HG03025 (cell line): ENCODE results near the gene KANSL2.
"Not testable (repeated sequence)": the region's sequence is repeated elsewhere in the genome, so short reads cannot be mapped to it uniquely, and the experiment has no call there.

Experiments
- ATAC-seq: cut with Tn5 transposase; IDR thresholded peaks from one replicate; pipeline ENCODE4 v1.9.1; 2021; ENCODE audit warnings: mild to moderate bottlenecking, moderate library complexity; ENCODE audit not compliant: unreplicated experiment, low FRiP score

The KANSL2 gene, protein sequence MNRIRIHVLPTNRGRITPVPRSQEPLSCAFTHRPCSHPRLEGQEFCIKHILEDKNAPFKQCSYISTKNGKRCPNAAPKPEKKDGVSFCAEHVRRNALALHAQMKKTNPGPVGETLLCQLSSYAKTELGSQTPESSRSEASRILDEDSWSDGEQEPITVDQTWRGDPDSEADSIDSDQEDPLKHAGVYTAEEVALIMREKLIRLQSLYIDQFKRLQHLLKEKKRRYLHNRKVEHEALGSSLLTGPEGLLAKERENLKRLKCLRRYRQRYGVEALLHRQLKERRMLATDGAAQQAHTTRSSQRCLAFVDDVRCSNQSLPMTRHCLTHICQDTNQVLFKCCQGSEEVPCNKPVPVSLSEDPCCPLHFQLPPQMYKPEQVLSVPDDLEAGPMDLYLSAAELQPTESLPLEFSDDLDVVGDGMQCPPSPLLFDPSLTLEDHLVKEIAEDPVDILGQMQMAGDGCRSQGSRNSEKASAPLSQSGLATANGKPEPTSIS

DNA sequence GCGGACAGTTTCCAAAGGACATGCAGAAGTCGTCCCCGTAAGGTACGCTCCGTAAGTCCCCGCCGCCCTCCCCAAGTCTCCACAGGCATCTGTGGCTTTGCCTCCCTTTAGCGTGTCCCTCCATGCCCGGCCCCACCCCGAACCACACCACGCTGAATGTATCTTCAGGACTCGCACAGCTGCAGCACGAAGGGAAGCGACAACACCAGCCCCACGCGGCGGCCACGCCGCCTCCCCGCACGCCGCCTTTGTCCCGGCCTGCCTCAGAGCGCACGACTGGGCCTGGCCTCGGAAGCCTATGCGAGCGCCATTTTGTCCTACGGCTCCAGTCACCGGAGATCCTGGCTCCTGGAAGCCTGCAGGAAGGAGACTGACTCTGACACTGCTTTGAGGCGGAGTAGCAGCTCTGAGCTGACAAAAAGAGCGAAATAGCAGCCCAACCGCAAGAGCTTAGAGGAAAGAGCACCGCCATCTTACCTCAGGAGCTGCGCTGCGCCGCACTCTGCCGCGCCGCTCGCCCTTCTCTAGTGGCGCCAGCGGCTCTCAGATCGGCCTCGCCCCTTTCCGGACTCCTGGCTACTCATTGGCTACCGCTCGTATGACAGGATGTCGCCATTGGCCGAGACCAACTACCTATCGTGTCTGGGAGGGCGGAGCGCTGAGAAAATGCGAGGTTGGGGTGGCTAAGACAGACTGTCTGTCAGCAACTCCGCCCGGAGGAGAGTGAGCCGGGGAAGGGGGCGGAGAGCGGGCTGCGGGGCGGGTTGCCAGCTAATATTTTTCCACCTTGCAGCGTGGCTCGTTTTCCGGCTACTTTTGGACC lies at the start of gene KANSL2:
KANSL2 (minus strand) TSS at position 529 of the 823 bp plus-strand sequence. CDS start 606 bp downstream, outside the sequence.
- peak; percentile 97 for ATAC-seq

- ATAC-seq, result no peak
Observed at GRCh38 chr12:48728807-48729206, 46.8 kb upstream of the KANSL2 start.

GRCh38 chr12:48720737-48721136 lies 38.7 kb upstream of the KANSL2 start:
- ATAC-seq, result not testable (repeated sequence)

- not testable (repeated sequence) for ATAC-seq
Observed at GRCh38 chr12:48720171-48720570, 38.1 kb upstream of the KANSL2 start.

DNA sequence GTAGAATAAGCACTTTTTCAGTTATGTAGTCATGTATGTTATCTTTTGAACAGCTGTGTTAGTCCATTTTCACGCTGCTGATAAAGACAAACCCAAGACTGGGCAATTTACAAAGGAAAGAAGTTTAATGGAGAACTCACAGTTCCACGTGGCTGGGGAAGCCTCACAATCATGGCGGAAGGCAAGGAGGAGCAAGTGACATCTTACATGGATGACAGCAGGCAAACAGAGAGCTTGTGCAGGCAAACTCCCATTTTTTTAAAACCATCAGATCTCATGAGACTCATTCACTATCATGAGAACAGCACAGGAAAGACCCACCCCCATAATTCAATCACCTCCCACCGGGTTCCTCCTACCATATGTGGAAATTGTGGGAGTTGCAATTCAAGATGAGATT lies 37.0 kb upstream of the KANSL2 start:
- not testable (repeated sequence) for ATAC-seq

DNA sequence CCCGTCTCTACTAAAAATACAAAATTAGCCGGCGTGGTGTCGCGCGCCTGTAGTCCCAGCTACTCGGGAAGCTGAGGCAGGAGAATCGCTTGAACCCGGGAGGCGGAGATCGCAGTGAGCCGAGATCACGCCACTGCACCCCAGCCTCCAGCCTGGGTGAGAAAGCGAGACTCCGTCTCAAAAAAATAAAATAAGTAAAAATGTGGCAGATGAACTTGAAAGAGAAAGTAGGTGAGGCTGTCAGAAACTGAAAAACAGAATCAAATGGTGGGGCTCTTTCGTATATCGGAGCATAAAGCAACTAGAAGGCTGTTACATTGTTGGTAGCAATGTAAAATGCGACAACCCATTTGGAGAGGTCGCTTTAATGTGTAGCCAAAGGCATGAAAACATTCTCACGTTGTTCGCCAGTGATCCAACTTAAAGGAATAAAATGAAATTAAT lies 35.2 kb upstream of the KANSL2 start:
- ATAC-seq, result peak; percentile 6

GRCh38 chr12:48716493-48717251 lies 34.6 kb upstream of the KANSL2 start, which contains the start of gene CCNT1:
Gene CCNT1 (minus strand): TSS chr12:48716707. CDS start chr12:48716675, 32 bp downstream.
- ATAC-seq, result peak; percentile 98

GRCh38 chr12:48716168-48716492 lies 34.1 kb upstream of the KANSL2 start:
- no peak for ATAC-seq

GRCh38 chr12:48712209-48712608 lies 30.2 kb upstream of the KANSL2 start:
- no peak for ATAC-seq

GRCh38 chr12:48698822-48699221 lies 16.8 kb upstream of the KANSL2 start:
- not testable (repeated sequence) for ATAC-seq

DNA sequence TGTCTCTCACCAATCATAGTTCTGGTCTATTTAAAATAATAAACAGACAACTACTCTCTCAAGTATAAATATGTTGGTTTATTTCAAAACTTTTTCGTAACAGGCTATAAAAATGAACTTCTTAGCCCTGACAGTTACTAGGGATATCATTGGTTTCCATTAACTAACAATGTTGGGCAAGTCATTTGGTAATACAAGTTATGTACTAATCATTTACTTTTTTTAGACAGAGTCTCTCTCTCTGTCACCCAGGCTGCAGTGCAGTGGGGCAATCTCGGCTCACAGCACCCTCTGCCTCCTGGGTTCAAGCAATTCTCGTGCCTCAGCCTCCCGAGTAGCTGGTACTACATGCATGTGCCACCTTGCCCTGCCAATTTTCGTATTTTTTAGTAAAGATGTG lies 14.6 kb upstream of the KANSL2 start:
- ATAC-seq, result no peak

GRCh38 chr12:48695859-48696258 lies 13.8 kb upstream of the KANSL2 start:
- no peak for ATAC-seq

- no peak for ATAC-seq
Observed at GRCh38 chr12:48694038-48694437, 12.0 kb upstream of the KANSL2 start.

DNA sequence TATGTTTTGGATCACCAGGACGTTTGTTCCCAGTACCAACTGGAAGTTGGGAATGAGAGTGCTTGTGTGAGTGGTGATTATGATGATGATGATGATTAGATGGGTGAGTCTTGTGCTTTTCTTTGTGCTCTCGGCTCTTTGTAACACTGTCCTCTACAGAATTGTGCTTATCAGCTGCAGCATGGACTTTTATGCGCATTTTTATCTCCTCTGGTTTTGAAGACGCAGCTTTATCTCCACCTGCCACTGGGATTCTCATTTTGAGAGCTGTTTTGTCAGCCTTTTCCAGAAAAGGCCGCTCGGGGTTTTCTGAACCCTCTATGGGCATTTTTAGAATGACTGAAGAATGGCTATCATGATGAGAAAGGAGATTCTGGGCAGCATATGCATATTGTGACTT lies 11.5 kb upstream of the KANSL2 start:
- ATAC-seq, result no peak

DNA sequence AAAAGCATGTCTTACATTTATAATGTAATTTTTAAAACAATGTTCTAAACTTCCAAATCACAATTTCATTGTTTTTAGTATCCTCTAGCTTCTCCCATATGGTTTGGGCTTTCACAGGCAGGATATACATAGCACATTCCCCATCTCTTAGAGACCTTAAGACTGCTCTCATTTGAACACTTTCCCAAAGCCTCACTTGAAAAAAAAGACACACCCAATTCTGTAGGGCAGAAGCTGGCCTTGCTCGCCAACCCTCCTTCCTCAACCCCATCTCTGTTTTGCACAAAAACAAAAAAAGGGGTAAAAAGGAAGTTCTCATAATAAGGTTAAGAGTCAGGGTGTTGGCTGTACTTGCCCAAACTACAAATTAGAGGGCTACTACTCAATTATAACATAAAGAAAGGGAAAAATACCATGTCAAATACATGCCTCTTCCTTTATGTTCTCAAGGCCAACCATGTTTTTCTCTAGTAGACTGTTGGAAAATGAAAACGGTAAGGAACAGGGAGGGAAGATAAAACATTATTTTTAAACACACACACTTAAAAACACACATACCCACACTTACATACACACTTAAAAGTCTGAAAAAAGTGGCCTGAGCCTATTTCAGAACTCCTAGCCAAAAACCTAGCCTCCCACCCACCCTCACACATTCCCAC lies 9.9 kb upstream of the KANSL2 start:
- no peak for ATAC-seq

DNA sequence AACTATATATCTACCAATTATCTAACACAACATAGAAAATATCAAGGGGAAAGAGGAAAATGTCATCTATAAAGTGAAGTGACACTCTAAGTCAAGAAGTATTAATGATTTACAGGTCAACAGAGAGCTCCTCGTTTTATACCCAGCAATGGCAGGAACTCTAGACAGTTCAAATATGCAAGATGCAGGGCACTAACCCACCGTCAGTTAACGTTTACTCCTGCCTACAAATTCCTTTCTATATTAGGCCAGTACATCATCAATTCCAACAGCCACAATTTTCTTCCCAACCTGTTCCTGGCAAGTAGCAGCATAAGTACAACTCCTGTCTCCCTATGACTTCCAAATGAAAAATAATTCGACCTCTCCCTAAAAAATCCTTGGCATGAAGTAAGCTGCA lies 9.0 kb upstream of the KANSL2 start:
- ATAC-seq, result no peak

- ATAC-seq, result no peak
Observed at GRCh38 chr12:48690436-48690835, 8.4 kb upstream of the KANSL2 start.

DNA sequence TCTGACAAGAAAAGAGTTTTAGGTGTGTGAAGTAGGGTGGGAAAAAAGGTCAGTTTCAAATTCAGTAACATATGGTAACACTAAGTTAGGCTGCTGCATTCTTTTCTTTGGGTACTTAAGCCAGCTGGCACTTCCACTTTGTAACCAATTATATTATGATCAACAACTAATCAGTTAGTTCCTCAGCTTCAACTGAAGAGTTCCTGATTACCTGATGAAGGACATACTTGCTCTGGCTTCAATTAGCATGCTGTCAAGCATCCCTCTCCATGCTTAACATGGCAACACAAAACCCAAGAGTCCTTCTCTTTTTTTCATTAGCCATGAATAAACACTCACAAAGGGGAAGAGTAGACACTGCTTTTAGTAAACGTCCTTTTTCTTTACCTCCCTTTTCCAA lies 6.8 kb upstream of the KANSL2 start:
- no peak for ATAC-seq

- ATAC-seq, result no peak
Observed at GRCh38 chr12:48687592-48687991, 5.6 kb upstream of the KANSL2 start.
